SU-DHL-6 (cell line): Measurements from ENCODE around the gene TRIM3.

ENCODE experiments used
- CTCF ChIP-seq: fragments of 200-600 bp; sonication (generic); IDR thresholded peaks from one replicate; pipeline ENCODE4 v1.5.1; 2017; ENCODE audit warnings: antibody characterized with exemption, mild to moderate bottlenecking, low read length, moderate library complexity; ENCODE audit not compliant: insufficient read depth, poor library complexity, severe bottlenecking
- EZH2phosphoT487 ChIP-seq: fragments of 200-600 bp; sonication (generic), shearing (Covaris generic); conservative IDR thresholded peaks from 2 replicates; pipeline ENCODE4 v1.6.1; 2018; ENCODE audit warnings: mild to moderate bottlenecking, antibody characterized with exemption, low read length, moderate library complexity, mixed read lengths

DNA sequence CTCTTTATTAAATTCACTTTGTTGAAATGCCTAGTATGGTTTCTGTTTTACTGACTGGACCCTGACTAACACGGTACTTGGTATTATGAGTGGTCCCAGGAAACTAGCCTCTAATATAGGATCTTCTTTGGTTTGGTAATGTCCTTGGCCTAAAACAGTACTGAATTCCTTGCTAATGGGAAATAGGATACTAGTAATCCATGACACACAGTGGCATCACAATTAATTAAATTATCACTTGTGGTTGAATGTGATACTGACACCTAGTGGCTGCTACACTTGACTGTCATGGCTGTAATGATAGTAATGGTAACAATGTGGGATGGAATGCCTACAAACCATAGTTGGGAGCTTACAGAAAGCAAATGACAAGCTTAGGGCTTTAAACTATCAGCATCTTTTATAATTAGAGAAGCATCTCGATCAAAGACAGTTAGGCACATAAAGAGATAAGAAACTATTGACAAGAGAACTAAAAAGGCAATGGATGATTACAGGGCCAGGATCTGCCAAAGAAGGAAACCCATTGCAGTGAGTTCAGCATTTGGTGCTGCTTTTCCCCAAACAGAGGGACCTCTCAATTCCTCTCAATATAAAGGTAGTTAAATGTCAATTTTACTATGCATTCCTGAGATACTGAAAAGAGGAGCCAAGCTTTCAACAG is 32.0 kb upstream of the TRIM3 start:
- TF ChIP-seq CTCF (peak; percentile 98), EZH2phosphoT487 (no peak)
